ENCODE measurements around the gene MYBPHL.

DNA sequence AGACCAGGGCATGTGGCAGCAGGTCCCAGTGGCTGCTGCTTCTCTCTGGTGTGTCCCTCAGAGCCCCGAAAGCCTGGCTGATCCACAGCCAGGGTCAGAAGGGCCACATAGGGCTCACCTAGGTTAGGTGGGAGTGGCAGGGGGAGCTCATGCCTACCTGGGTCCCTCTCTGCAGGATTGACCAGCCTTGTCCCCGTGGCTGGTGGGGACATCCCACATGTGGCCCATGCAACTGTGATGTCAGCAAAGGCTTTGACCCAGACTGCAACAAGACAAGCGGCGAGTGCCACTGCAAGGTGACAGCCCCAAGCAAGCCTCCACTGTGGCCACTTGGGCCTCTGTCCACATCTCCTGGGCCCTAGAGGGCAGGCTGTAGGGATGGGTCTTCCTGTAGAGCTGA is 41.8 kb downstream of the MYBPHL start:
- TF ChIP-seq POLR2A (IDR thresholded peaks at IDR 0.05; ENCODE audit: low read depth) (no peak), EP300 (IDR thresholded peaks at IDR 0.05) (no peak), POLR2AphosphoS5 (IDR thresholded peaks at IDR 0.05) (no peak)
- TF ChIP-seq, protein P1, sequence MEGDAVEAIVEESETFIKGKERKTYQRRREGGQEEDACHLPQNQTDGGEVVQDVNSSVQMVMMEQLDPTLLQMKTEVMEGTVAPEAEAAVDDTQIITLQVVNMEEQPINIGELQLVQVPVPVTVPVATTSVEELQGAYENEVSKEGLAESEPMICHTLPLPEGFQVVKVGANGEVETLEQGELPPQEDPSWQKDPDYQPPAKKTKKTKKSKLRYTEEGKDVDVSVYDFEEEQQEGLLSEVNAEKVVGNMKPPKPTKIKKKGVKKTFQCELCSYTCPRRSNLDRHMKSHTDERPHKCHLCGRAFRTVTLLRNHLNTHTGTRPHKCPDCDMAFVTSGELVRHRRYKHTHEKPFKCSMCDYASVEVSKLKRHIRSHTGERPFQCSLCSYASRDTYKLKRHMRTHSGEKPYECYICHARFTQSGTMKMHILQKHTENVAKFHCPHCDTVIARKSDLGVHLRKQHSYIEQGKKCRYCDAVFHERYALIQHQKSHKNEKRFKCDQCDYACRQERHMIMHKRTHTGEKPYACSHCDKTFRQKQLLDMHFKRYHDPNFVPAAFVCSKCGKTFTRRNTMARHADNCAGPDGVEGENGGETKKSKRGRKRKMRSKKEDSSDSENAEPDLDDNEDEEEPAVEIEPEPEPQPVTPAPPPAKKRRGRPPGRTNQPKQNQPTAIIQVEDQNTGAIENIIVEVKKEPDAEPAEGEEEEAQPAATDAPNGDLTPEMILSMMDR (IDR thresholded peaks at IDR 0.05), result no peak
